Hepatocyte (in vitro differentiated cells): ENCODE results near the gene INPPL1.

Experiments
- EZH2 ChIP-seq: fragments of 200-600 bp; sonication (generic); IDR thresholded peaks from 2 replicates; pipeline ENCODE4 v1.6.1; 2016; ENCODE audit warnings: antibody characterized with exemption, mild to moderate bottlenecking, borderline replicate concordance
- TF ChIP-seq, protein P1 (sequence below): fragments of 200-600 bp; sonication (generic); IDR thresholded peaks from 2 replicates; pipeline ENCODE4 v1.5.1; 2016; ENCODE audit warnings: antibody characterized with exemption, mild to moderate bottlenecking; ENCODE audit not compliant: poor library complexity

DNA sequence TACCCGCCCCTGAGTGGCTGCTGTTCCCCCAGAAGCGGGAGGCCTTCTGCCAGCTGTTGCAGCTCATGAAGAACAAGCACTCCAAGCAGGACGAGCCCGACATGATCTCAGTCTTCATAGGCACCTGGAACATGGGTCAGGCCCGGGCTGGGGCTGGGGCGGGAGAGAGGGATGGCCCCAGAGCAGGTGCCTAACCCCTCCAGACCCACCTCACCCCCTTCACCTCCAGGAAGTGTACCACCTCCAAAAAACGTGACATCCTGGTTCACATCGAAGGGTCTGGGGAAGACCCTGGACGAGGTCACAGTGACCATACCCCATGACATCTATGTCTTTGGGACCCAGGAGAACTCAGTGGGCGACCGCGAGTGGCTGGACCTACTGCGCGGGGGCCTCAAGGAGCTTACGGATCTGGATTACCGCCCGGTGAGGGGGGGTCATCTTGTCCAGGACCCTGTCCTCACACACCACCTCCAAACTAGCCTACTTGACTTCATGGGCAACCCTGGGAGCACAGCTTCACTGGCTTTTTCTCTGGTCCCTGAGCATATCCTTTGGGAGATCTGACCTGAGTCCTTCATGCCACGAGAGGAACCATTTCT lies 6.3 kb downstream of the INPPL1 start:
- TF ChIP-seq, protein P1, sequence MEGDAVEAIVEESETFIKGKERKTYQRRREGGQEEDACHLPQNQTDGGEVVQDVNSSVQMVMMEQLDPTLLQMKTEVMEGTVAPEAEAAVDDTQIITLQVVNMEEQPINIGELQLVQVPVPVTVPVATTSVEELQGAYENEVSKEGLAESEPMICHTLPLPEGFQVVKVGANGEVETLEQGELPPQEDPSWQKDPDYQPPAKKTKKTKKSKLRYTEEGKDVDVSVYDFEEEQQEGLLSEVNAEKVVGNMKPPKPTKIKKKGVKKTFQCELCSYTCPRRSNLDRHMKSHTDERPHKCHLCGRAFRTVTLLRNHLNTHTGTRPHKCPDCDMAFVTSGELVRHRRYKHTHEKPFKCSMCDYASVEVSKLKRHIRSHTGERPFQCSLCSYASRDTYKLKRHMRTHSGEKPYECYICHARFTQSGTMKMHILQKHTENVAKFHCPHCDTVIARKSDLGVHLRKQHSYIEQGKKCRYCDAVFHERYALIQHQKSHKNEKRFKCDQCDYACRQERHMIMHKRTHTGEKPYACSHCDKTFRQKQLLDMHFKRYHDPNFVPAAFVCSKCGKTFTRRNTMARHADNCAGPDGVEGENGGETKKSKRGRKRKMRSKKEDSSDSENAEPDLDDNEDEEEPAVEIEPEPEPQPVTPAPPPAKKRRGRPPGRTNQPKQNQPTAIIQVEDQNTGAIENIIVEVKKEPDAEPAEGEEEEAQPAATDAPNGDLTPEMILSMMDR = no peak
- TF ChIP-seq EZH2 = no peak
